Parathyroid adenoma (tissue), 2 donors: ENCODE measurements around the gene GCK.

Experiments used
- H2AFZ ChIP-seq: fragments of 300-600 bp; sonication (generic); one replicate; pipeline ENCODE4 v1.7.0; 2017; ENCODE audit warnings: antibody characterized with exemption, mild to moderate bottlenecking
- H3K27ac ChIP-seq: fragments of 300-600 bp; sonication (generic); one replicate; pipeline ENCODE4 v1.7.0; 2017
- H3K27me3 ChIP-seq: fragments of 300-600 bp; sonication (generic); one replicate; pipeline ENCODE4 v1.7.0; 2017; ENCODE audit warnings: low read length; ENCODE audit not compliant: control insufficient read depth, insufficient read depth
- H3K36me3 ChIP-seq: fragments of 300-600 bp; sonication (generic); one replicate; pipeline ENCODE4 v1.7.0; 2017; ENCODE audit warnings: low read length; ENCODE audit not compliant: control insufficient read depth, insufficient read depth
- H3K4me1 ChIP-seq: fragments of 300-600 bp; sonication (generic); one replicate; pipeline ENCODE4 v1.7.0; 2017; ENCODE audit warnings: control low read depth
- H3K4me2 ChIP-seq: fragments of 300-600 bp; sonication (generic); one replicate; pipeline ENCODE4 v1.7.0; 2017; ENCODE audit warnings: low read length
- H3K4me3 ChIP-seq: fragments of 300-600 bp; sonication (generic); one replicate; pipeline ENCODE4 v1.7.0; 2017; ENCODE audit warnings: low read depth, low read length
- H3K79me2 ChIP-seq: fragments of 300-600 bp; sonication (generic); one replicate; pipeline ENCODE4 v1.7.0; 2017; ENCODE audit warnings: control low read depth
- H3K9ac ChIP-seq: fragments of 300-600 bp; sonication (generic); one replicate; pipeline ENCODE4 v1.7.0; 2017; ENCODE audit warnings: mild to moderate bottlenecking
- H3K9me3 ChIP-seq: fragments of 300-600 bp; sonication (generic); one replicate; pipeline ENCODE4 v1.7.0; 2017; ENCODE audit warnings: low read length; ENCODE audit not compliant: control insufficient read depth
- CTCF ChIP-seq: fragments of 300-600 bp; sonication (generic); IDR thresholded peaks from one replicate; pipeline ENCODE4 v1.7.0; 2017; ENCODE audit warnings: antibody characterized with exemption, mild to moderate bottlenecking
- donor health status: primary hyperparathyroidism.

GCK gene

GRCh38 chr7:44211126-44211675 lies 22.0 kb upstream of the GCK start:
- Histone ChIP-seq H3K4me2 (no peak overlapping the region), H3K36me3 (no peaks in the 10 kb centered on the region), H3K4me1 (peaks cover 4% of the 10 kb centered on the region), H3K4me3 (no peak overlapping the region), H3K9ac (no peak overlapping the region), H3K9me3 (no peaks in the 10 kb centered on the region), H3K79me2 (peaks cover 3% of the 10 kb centered on the region), H3K27ac (no peak overlapping the region), H2AFZ (no peak overlapping the region), H3K27me3 (no peaks in the 10 kb centered on the region)
- TF ChIP-seq CTCF = no peak

GRCh38 chr7:44210107-44210506 lies 20.9 kb upstream of the GCK start:
- Histone ChIP-seq H3K4me2 (no peak overlapping the region), H3K4me1 (no peaks in the 10 kb centered on the region), H3K4me3 (no peak overlapping the region), H3K79me2 (peaks cover 3% of the 10 kb centered on the region), H3K27ac (no peak overlapping the region), H3K9me3 (no peaks in the 10 kb centered on the region), H3K36me3 (no peaks in the 10 kb centered on the region), H2AFZ (no peak overlapping the region), H3K9ac (no peak overlapping the region), H3K27me3 (no peaks in the 10 kb centered on the region)
- TF ChIP-seq CTCF = no peak

GRCh38 chr7:44208085-44208484 lies 18.8 kb upstream of the GCK start:
- Histone ChIP-seq H3K27me3 (no peaks in the 10 kb centered on the region), H3K27ac (no peak overlapping the region), H3K79me2 (peaks cover 6% of the 10 kb centered on the region), H3K4me2 (no peak overlapping the region), H3K4me1 (no peaks in the 10 kb centered on the region), H3K4me3 (no peak overlapping the region), H3K9me3 (no peaks in the 10 kb centered on the region), H3K9ac (no peak overlapping the region), H3K36me3 (no peaks in the 10 kb centered on the region), H2AFZ (no peak overlapping the region)
- no peak for TF ChIP-seq CTCF

DNA sequence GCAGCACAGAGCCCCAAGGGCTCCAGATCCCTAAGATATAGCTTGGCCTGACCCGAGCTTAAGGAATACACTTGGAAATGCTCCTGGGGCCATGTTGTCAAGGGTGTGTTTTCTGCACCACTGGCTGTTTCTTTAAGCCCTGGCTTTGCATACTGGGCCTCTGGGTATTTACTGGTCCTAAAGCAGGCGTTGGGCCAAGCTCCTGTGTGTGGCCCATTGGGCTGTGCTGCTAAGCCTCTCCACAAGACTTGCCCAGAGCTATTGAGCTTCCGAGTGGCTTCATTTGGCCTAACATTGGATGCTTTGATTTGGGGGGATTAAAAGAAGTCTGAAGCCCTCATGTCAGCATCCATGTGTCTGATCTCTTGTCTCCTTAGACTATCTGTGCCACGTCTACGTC lies 16.8 kb upstream of the GCK start:
- H3K27ac ChIP-seq = no peak overlapping the region
- H3K4me3 ChIP-seq = no peak overlapping the region
- no peaks in the 10 kb centered on the region for H3K27me3 ChIP-seq
- no peak overlapping the region for H2AFZ ChIP-seq
- H3K4me2 ChIP-seq = no peak overlapping the region
- H3K9ac ChIP-seq = no peak overlapping the region
- no peaks in the 10 kb centered on the region for H3K4me1 ChIP-seq
- no peak for TF ChIP-seq CTCF
- no peaks in the 10 kb centered on the region for H3K36me3 ChIP-seq
- no peaks in the 10 kb centered on the region for H3K9me3 ChIP-seq
- peaks cover 17% of the 10 kb centered on the region for H3K79me2 ChIP-seq

DNA sequence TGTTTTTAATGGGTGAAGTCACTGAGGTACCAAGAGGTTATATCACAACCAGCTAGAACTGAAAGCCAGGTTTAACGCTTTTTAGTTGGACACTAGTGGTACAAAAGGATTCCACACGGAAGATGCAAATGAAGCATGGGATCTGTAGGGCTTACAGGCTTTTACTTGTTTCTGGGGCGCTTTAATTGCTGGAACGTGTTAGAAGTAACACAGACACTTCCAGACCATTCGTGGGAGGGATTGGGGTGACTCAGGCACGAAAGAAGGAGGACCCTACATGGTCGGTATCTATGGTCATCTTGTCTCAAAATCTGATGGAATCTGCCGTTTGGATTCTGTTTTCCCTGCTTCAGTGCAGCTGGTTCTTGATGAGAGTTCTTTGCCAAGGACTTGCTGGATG lies 12.6 kb upstream of the GCK start:
- Histone ChIP-seq H3K4me3 (peak overlapping the region; percentile 92), H3K9ac (no peak overlapping the region), H3K79me2 (peaks cover 14% of the 10 kb centered on the region), H3K36me3 (no peaks in the 10 kb centered on the region), H3K9me3 (no peaks in the 10 kb centered on the region), H2AFZ (no peak overlapping the region), H3K27me3 (no peaks in the 10 kb centered on the region), H3K4me2 (peak overlapping the region; percentile 76), H3K4me1 (no peaks in the 10 kb centered on the region), H3K27ac (no peak overlapping the region)
- no peak for TF ChIP-seq CTCF
